ENCODE measurements around the gene GNAT1.

Gene GNAT1

GRCh38 chr3:50177346-50177745 lies 14.1 kb upstream of the GNAT1 start:
- no peak for DNase-seq (ENCODE audit: low read depth, low spot score)

GRCh38 chr3:50179710-50180109 lies 11.7 kb upstream of the GNAT1 start:
- no peak for DNase-seq (ENCODE audit: low read depth, low spot score)

- no peak for DNase-seq (ENCODE audit: low read depth, low spot score)
Observed at GRCh38 chr3:50181985-50182384, 9.4 kb upstream of the GNAT1 start.

- DNase-seq (ENCODE audit: low read depth, low spot score): no peak
Observed at GRCh38 chr3:50182533-50183099, 8.8 kb upstream of the GNAT1 start.

GRCh38 chr3:50183755-50184154 lies 7.7 kb upstream of the GNAT1 start:
- DNase-seq (ENCODE audit: low read depth, low spot score): no peak

DNA sequence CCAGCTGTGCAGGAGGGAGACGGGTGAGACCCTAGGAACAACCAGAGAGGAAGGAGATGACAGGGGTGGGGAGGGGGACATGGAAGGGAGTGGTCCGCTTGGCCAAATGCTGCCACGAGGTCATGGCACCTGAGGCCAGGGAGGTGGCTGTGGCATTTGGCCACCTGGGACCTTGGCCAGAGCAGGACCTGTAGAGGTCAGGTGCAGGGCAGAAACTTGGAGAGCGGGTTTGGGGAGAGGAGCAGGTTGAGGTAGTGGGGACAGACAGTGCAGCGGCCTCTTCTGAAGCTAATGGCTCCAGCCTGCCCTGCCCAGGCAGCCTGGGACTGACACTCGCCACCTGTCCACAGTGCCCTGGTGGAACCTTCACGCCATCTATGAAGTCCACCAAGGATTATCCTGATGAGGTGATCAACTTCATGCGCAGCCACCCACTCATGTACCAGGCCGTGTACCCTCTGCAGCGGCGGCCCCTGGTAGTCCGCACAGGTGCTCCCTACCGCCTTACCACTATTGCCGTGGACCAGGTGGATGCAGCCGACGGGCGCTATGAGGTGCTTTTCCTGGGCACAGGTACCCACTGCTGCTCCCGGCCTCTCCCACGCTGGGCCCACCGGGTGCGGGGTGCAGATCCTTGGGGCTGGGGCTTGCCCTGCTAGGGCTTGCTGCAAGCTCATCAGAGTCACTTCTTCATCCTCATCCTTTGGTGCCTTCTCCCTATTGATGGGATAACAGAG lies 7.0 kb upstream of the GNAT1 start:
- DNase-seq (ENCODE audit: low read depth, low spot score): no peak

DNA sequence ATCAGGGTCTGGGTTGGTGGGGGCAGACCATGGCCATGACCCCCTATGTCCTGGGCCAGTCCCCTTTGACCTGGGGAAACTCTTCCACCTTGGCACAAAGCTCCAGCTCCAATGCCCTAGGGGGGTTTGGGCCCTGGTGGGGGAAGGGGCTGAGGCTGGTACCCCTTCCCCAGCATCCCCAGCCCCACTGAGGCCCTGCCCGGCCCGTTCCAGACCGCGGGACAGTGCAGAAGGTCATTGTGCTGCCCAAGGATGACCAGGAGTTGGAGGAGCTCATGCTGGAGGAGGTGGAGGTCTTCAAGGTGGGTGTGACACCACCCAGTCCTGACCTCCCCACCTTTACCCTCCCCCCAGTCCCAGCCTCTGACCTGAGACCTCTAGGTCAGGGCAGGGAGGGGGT lies 6.2 kb upstream of the GNAT1 start:
- no peak for DNase-seq (ENCODE audit: low read depth, low spot score)

GRCh38 chr3:50186096-50186495 lies 5.3 kb upstream of the GNAT1 start:
- no peak for DNase-seq (ENCODE audit: low read depth, low spot score)

DNA sequence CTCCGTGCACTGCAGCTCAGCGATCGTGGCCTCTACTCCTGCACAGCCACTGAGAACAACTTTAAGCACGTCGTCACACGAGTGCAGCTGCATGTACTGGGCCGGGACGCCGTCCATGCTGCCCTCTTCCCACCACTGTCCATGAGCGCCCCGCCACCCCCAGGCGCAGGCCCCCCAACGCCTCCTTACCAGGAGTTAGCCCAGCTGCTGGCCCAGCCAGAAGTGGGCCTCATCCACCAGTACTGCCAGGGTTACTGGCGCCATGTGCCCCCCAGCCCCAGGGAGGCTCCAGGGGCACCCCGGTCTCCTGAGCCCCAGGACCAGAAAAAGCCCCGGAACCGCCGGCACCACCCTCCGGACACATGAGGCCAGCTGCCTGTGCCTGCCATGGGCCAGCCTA lies 3.7 kb upstream of the GNAT1 start:
- no peak for DNase-seq (ENCODE audit: low read depth, low spot score)

GRCh38 chr3:50189274-50189673 lies 2.1 kb upstream of the GNAT1 start:
- DNase-seq (ENCODE audit: low read depth, low spot score): peak; percentile 70

DNA sequence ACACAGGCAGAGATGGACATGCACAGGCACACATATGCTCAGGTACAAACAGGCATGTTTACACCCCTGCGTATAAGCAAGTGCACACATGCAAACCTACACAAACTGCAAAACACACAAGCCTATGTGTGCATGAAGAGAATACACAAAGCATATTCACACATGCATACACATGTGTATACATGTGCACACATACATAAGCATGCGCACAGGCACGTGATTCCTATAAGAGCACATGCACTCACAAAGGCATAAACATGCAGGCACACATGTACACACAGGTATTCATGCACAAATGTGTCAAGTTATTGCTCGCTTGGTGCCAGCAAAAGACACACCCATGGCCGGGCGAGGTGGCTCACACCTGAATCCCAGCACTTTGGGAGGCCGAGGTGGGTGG lies 1.4 kb upstream of the GNAT1 start:
- no peak for DNase-seq (ENCODE audit: low read depth, low spot score)

GRCh38 chr3:50192124-50192523 lies 714 bp downstream of the GNAT1 start:
- no peak for DNase-seq (ENCODE audit: low read depth, low spot score)

- no peak for DNase-seq (ENCODE audit: low read depth, low spot score)
Observed at GRCh38 chr3:50192689-50193141, 1.3 kb downstream of the GNAT1 start.

- no peak for DNase-seq (ENCODE audit: low read depth, low spot score)
Observed at GRCh38 chr3:50193286-50193685, 1.9 kb downstream of the GNAT1 start.

GRCh38 chr3:50193746-50194127 lies 2.3 kb downstream of the GNAT1 start:
- no peak for DNase-seq (ENCODE audit: low read depth, low spot score)

DNA sequence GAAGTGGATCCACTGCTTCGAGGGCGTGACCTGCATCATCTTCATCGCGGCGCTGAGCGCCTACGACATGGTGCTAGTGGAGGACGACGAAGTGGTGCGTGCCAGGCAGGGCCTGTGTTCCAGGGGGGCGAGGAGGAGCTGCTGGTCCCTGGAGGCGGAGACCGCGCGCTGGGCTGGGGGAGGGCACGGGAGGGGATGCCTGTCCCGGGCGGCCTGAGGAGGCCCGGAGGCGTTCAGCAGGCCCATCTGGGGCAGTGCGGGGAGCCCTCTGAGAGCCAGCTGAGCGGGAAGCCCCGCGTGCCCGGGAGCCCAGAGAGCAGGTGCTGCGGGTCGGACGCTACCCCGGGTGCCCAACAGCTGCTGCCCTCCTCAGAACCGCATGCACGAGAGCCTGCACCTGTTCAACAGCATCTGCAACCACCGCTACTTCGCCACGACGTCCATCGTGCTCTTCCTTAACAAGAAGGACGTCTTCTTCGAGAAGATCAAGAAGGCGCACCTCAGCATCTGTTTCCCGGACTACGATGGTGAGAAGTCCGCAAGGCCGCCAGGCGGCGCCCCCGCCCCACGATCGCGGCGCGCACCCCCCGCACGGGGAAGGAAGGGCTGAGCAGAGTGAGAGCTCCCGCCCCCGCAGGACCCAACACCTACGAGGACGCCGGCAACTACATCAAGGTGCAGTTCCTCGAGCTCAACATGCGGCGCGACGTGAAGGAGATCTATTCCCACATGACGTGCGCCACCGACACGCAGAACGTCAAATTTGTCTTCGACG lies 2.9 kb downstream of the GNAT1 start:
- no peak for DNase-seq (ENCODE audit: low read depth, low spot score)

DNA sequence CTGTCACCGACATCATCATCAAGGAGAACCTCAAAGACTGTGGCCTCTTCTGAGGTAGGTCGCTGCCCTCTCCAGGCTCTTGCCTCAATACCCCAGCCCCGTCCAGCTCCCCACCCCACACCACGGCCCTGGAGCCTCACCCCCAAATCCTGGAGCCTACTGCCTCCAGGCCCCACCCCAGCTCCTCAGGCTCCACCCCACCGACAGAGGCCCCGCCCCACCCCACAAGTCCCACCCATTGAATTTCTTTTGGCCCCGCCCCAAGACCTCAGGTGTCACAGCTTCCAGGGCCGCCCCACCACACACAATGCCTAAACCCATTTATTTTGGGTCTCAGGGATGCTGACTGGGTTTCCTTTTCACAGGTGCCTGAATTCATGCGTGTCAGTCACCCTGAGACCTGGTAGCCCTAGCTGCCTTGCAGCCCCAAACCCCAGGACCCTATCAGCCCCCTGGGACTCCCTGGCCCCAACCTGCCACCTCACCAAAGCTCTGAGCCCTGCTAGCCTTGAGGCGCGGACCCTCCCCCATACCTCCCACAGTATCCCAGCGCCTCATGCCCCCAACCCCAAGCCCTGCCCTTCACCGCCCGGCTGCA lies 3.6 kb downstream of the GNAT1 start:
- no peak for DNase-seq (ENCODE audit: low read depth, low spot score)

DNA sequence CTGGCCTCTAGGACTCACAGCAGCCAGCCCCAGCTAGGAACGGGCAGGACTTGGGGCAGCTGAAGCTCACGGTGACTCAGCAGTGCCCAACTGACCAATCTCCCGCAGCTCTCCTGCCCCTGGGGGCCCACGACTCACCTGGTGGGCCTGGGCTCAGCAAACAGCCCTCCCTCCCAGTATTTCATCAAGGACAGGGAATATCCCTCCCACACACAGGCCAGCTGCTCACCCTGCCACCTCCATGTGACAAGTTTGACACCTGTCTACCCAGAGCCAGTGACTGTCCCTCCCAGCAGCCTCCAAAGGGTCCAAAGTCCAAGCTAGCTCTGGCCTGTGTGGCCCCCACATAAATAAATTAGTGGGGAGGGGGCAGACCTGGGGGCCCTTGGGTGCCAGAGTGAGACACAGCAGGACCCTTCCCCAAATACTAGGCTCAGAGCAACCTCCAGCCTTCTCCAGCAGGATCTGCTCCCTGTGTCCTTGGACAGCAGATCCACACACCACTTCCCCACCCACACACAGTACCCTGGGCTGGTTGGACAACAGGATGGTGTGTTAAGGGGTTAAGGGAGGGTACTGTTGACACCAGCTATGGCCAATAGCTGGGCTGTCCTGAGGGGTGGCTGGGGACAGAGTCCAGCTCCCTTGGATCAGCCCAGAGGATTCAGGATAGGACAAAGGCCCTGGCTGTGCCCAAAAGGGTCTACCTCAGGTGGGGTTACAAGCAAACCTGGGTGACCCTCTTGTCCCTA lies 4.3 kb downstream of the GNAT1 start:
- DNase-seq (ENCODE audit: low read depth, low spot score): no peak

DNA sequence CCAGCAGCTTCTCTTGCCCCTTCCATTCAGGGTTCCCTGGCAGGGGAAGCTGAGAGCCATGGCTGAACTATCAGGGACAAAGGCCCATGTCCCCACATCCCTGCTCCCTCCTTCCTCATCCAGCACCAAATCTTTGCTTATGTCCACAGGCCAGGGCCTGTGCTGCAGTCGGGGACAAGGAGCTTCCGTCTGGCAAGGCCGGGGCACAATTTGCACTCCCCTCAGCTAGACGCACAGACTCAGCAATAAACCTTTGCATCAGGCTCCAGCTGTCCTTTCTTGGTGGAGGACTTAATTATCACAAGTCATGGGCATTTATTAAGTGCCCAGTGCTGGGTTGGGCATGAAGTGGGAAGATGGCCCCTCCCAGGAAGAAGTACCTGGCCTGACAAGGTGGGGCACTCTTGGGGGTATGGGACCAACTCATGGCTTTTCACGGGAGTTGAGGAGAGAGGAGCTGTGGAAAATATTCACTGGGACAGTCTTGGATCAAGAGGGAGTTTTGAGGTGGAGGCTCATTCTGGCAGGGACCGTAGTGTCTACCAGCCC lies 4.9 kb downstream of the GNAT1 start:
- DNase-seq (ENCODE audit: low read depth, low spot score): no peak

GRCh38 chr3:50201573-50202315 lies 10.3 kb downstream of the GNAT1 start:
- no peak for DNase-seq (ENCODE audit: low read depth, low spot score)
